Measurements from ENCODE around the gene PFN1. TPM values are rescaled to one million over a fixed set of nuclear protein-coding genes. Genes with fewer than 3 reads are reported as not detected.

The PFN1 gene
- total RNA-seq, 2 donors from 2014 or later: 839 to 1,278 TPM

- no peaks in the 10 kb centered on the region for H3K27me3 ChIP-seq
- H3K4me1 ChIP-seq: peaks cover 17% of the 10 kb centered on the region
- no peak for DNase-seq
- H3K36me3 ChIP-seq: peaks cover 14% of the 10 kb centered on the region
- H3K9me3 ChIP-seq: no peaks in the 10 kb centered on the region
- intact Hi-C loops (cut with DNase I): no loop called here
- H3K4me3 ChIP-seq: no peak overlapping the region
- peak overlapping the region; percentile 98 for H3K27ac ChIP-seq
- TF ChIP-seq CTCF (IDR thresholded peaks at IDR 0.05): no peak
- H3K9ac ChIP-seq (ENCODE audit: low read depth in 2 of 2, low read length in 2 of 2): peak overlapping the region; percentile 37 to 68
These were observed 3.7 kb downstream of the PFN1 start for GRCh38 chr17:4944554-4945175.

GRCh38 chr17:4944163-4944553, 4.2 kb downstream of the PFN1 start:
- H3K4me1 ChIP-seq: peaks cover 17% of the 10 kb centered on the region
- no peak for DNase-seq
- H3K4me3 ChIP-seq: no peak overlapping the region
- peak overlapping the region; percentile 98 for H3K27ac ChIP-seq
- H3K9me3 ChIP-seq: no peaks in the 10 kb centered on the region
- intact Hi-C loops (cut with DNase I): no loop called here
- peak overlapping the region; percentile 37 to 68 for H3K9ac ChIP-seq (ENCODE audit: low read depth in 2 of 2, low read length in 2 of 2)
- H3K27me3 ChIP-seq: no peaks in the 10 kb centered on the region
- H3K36me3 ChIP-seq: peaks cover 14% of the 10 kb centered on the region
- TF ChIP-seq CTCF (IDR thresholded peaks at IDR 0.05): no peak

DNA sequence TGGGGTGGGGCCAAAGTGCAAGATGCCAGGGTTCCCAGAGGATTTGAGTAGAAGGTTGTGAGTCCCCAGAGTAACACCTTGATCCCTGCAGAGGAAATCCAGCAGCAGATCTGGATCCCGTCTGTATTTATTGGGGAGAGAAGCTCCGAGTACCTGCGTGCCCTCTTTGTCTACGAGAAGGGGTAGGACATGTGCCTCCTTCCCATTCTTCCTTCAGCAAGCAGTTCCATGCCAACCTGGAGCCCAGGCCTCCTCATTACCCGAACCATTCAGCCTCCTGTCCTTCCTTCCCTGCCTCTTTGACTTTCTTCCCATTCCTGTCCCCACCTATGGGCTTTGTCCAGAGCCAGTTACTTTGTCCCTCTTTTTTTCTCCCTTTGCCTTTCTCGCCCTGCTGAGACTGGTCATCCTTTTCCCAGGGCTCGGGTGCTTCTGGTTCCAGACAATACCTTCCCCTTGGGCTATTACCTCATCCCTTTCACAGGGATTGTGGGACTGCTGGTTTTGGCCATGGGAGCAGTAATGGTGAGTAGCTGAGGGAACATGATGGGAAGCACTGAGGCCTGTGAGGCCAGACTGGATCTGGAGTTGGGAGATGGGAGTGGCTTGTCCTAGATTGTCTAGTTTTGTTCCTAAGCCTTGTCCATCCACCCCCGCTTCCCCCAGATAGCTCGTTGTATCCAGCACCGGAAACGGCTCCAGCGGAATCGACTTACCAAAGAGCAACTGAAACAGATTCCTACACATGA, 5.4 kb downstream of the PFN1 start:
- intact Hi-C loops (cut with DNase I): no loop called here
- DNase-seq: no peak
- no peak overlapping the region for H3K4me3 ChIP-seq
- no peaks in the 10 kb centered on the region for H3K9me3 ChIP-seq
- no peak overlapping the region for H3K27ac ChIP-seq
- peaks cover 17% of the 10 kb centered on the region for H3K36me3 ChIP-seq
- H3K27me3 ChIP-seq: no peaks in the 10 kb centered on the region
- peaks cover 23% of the 10 kb centered on the region for H3K4me1 ChIP-seq
- H3K9ac ChIP-seq (ENCODE audit: low read depth in 2 of 2, low read length in 2 of 2): peak overlapping the region in 1 of 2 donors; percentile 3
- no peak for TF ChIP-seq CTCF (IDR thresholded peaks at IDR 0.05)

DNA sequence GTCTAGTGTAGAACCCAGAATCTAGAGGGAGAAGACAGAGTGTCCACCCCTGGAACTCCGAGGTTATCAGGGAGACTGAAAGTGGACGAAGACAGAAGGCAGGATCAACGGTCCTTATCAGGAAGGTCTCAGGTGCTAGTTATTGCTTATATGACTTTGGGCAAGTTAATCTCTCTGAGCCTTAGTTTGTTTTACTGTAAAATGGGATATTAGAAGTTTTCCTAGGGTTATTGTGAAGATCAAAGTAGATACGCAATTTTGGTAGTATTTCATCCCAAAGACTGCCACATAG, 7.1 kb downstream of the PFN1 start:
- Histone ChIP-seq H3K4me3 (peak overlapping the region; percentile 70), H3K9ac (ENCODE audit: low read depth in 2 of 2, low read length in 2 of 2) (peak overlapping the region; percentile 96 to 99), H3K9me3 (no peaks in the 10 kb centered on the region), H3K27me3 (no peaks in the 10 kb centered on the region), H3K4me1 (peaks cover 21% of the 10 kb centered on the region), H3K27ac (peak overlapping the region; percentile 98), H3K36me3 (peaks cover 19% of the 10 kb centered on the region)
- intact Hi-C loops (cut with DNase I): no loop called here
- no peak for DNase-seq
- TF ChIP-seq CTCF (IDR thresholded peaks at IDR 0.05): no peak

- H3K27ac ChIP-seq: peak overlapping the region; percentile 98
- H3K9me3 ChIP-seq: no peaks in the 10 kb centered on the region
- peak overlapping the region; percentile 70 for H3K4me3 ChIP-seq
- H3K36me3 ChIP-seq: peaks cover 17% of the 10 kb centered on the region
- intact Hi-C loops (cut with DNase I): no loop called here
- H3K27me3 ChIP-seq: no peaks in the 10 kb centered on the region
- H3K9ac ChIP-seq (ENCODE audit: low read depth in 2 of 2, low read length in 2 of 2): peak overlapping the region; percentile 96 to 99
- DNase-seq: peak; percentile 42
- H3K4me1 ChIP-seq: peaks cover 16% of the 10 kb centered on the region
- TF ChIP-seq CTCF (IDR thresholded peaks at IDR 0.05): no peak
These were observed 7.6 kb downstream of the PFN1 start for GRCh38 chr17:4940555-4941318.

Measured in colonic mucosa (tissue), 4 donors.